GM18520 (cell line): Measurements from ENCODE around the gene UFSP2.

Experiments
- ATAC-seq: cut with Tn5 transposase; IDR thresholded peaks from one replicate; pipeline ENCODE4 v1.9.1; 2021; ENCODE audit not compliant: unreplicated experiment

Gene UFSP2

DNA sequence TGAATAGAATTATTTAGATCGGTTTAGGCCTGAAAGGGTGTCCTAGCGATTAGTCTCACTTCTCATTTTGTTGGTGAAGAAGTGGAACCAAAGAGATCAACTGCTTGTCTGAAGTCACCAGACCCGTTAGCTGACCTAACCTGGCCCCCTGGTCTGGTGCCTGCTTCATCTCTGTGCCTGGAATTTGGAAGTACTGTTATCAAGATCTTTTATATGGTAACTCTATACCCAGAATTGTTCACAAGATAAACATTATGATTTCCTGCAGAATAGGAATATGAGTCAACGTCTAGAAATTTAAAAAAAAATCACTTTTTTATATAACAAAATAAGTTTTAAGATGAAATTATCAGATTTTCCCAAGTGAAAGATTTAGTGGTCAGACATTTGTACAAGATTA is 67.2 kb downstream of the UFSP2 start:
- no peak for ATAC-seq

DNA sequence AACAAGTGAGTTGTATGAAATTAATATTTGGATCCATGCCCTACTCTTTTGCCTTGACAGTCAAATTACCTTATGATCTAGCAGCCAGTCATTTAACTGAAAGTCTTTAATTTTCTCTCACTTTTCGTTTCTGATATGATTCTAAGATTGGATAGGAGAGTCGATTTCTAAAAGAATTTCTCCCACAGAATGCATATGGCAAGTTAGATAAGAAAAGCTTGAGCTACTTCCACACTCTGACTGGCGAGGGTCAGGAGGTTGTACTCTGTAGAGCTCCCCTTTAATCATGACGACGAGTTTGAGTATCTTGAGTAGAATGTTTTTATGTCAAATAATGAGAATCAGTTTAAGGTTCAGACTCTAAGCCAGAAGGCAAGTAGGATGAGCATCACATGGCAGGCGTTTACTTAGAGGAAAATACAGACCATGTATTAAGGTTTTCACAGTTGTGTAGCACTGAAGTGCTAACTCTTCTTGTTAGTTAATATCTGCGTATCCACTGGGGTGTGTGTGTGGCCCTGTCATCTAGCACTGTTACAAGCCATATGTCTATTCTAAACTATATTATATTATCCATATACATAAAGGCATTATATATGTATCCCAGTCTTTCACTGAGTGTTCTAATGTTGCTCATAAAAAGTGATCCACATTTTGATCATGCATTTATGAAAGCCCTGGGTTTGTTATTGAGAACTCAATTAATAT is 67.9 kb downstream of the UFSP2 start:
- ATAC-seq, result no peak

DNA sequence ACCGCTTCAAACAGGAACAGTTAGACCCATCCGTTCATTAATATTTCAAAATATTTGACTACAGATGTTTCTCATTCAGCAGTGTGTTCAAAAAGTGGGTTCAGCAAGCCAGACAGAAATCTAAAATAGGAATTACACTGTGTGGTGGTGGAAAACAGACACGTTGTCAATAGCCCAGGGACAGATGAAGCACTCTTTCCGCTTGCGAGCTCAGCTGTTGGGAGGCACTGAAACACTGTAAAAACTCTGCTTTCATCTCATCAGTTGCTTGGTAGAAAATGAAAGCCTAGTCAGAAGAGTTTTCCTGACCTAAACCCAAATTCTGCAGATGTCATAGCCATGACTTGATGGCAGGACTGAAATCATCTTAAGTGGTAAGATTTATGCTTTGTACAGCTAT is 68.6 kb downstream of the UFSP2 start:
- no peak for ATAC-seq

DNA sequence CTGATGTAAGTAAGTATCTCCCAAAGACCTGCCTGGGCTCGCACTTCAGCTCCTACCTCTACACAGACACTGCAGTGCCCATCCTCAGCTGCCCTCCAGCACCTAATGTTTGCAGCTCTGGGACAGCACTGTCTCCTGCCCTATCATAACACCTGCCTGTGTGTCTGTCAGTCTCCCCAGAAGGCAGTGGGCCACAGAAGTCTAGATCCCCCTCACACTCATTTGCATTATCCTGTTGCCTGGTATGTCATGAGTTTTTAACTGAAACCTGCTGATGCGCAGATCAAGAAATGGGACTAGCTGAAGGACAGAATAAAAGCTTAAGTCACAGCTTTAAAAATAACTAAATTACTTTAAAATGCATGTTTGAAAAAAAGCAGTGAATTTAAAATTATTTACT is 73.0 kb downstream of the UFSP2 start:
- ATAC-seq, result no peak

DNA sequence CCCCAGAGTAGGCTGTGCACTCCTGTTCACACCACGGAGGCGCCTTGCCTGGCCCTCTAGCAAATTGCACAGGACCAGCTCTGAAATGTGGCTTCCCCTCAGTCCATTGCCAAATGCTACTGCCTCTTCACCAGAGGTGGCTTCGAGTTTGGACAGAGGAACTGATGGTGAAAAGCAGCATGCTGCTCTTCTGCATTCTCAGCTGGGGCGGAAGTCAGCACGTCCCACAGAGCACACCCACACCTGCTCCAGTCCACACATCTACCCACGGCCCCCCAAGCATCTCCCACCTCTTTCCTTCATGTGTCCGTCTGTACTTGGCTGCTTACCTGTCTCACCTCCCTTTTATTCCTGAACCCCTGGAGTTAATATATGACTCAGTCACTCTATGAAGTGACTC is 73.6 kb downstream of the UFSP2 start:
- ATAC-seq, result no peak

DNA sequence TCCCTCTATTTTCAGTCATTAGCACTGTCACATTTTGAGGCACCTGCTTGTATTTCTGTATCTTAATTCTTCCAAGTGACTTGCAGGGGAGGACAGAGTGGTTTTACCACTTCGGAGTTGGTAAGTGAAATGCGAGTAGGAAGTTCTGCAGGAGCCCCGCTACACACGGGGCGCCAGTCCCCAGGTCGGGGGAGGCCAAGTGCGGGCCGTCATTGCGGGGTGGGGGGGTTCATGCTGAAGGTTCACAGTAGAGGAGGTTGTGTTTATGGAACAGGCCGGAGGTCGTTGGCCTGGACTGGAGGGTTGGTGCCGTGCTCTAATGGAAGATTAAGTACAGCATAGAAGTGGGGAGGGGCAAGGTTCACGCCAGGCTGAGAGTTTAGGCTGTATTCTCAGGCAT is 74.1 kb downstream of the UFSP2 start:
- ATAC-seq, result no peak
